Kidney (tissue), 14 donors: ENCODE results near the gene UGCG. TPM values are rescaled to one million over a fixed set of nuclear protein-coding genes. Genes with fewer than 3 reads are reported as not detected.

Experiments
- DNase-seq, 5 donors: peaks; one replicate each; pipeline ENCODE4 v3.0.0-alpha.2; 2013 to 2020
- FAIRE-seq: peaks from 2 replicates; lab custom pipeline; 2012; peaks lifted over from hg19 to GRCh38; lab: Jason Lieb, UNC
- H3K27ac ChIP-seq, 2 donors: one replicate each; pipeline ENCODE4 v1.7.0; 2013; ENCODE audit warnings: low read depth in 2 of 2, low read length in 2 of 2, inconsistent platforms in 1 of 2
- H3K27me3 ChIP-seq: one replicate; pipeline ENCODE4 v1.7.1; 2013; ENCODE audit warnings: low read length, inconsistent platforms; ENCODE audit not compliant: control insufficient read depth, insufficient read depth
- H3K36me3 ChIP-seq, 3 donors: one replicate each; pipeline versions ENCODE4 v1.7.0 to v1.7.1; 2013; ENCODE audit warnings: low read length in 3 of 3, control low read depth in 1 of 3, inconsistent platforms in 1 of 3; ENCODE audit not compliant: insufficient read depth in 3 of 3, control insufficient read depth in 2 of 3
- H3K4me1 ChIP-seq, 3 donors: one replicate each; pipeline versions ENCODE4 v1.7.0 to v1.7.1; 2013; ENCODE audit warnings: low read length in 3 of 3, inconsistent platforms in 1 of 3, low read depth in 1 of 3; ENCODE audit not compliant: control insufficient read depth in 2 of 3, insufficient read depth in 2 of 3
- H3K4me3 ChIP-seq, 3 donors: one replicate each; pipeline versions ENCODE4 v1.7.0 to v1.8.1; 2013; ENCODE audit warnings: low read length in 3 of 3, control low read depth in 1 of 3, inconsistent platforms in 1 of 3
- H3K9ac ChIP-seq, 3 donors: one replicate each; pipeline versions ENCODE4 v1.7.0 to v1.7.1; 2013; ENCODE audit warnings: low read length in 3 of 3, control low read depth in 1 of 3, inconsistent platforms in 1 of 3
- H3K9me3 ChIP-seq, 3 donors: one replicate each; pipeline versions ENCODE4 v1.7.0 to v1.7.1; 2013; ENCODE audit warnings: low read length in 3 of 3, control low read depth in 1 of 3, inconsistent platforms in 1 of 3; ENCODE audit not compliant: control insufficient read depth in 2 of 3, insufficient read depth in 1 of 3
- intact Hi-C: fragments of 100-400 bp; cut with DNase I; formaldehyde crosslinking; loops from one replicate; pipeline ENCODE4 v1.11.1; 2022
- polyA plus RNA-seq: library from polyadenylated mRNA; stranded (reverse); fragments of 350-450 nt; fragmentation: Illumina TruSeq; extraction: RNeasy Lipid Tissue Mini Kit (QIAGEN cat#74804); gene quantifications from one replicate; pipeline ENCODE4 v1.2.3, GENCODE V29; 2014; ENCODE audit warnings: low read depth, low replicate concordance; ENCODE audit not compliant: insufficient read depth
- total RNA-seq: library from RNA; stranded (reverse); fragmentation: NEBNext Ultra II Directional; extraction: Animal tissue kit (Norgen Biotek cat#: 25700); gene quantifications from one replicate; pipeline ENCODE4 v1.2.1, GENCODE V29; 2021
- TF ChIP-seq, protein P1 (sequence below): IDR thresholded peaks from 3 replicates; pipeline ENCODE4 v1.5.1; 2012; ENCODE audit warnings: mild to moderate bottlenecking, moderate library complexity, borderline replicate concordance; ENCODE audit not compliant: insufficient read depth; ENCODE audit errors: extremely low read depth
- donor health status: control.
- donor health status: control.
- donor health status: control.
- donor health status: control.
- donor health status: control.
- donor health status: DM: yes; HTN: yes; CAD: no.
- donor health status: Normal renal cell carcinoma (clear cell type).

Gene UGCG
- total and polyA plus RNA-seq, 2 donors from 2014 or later, result 20.8 to 113 TPM

DNA sequence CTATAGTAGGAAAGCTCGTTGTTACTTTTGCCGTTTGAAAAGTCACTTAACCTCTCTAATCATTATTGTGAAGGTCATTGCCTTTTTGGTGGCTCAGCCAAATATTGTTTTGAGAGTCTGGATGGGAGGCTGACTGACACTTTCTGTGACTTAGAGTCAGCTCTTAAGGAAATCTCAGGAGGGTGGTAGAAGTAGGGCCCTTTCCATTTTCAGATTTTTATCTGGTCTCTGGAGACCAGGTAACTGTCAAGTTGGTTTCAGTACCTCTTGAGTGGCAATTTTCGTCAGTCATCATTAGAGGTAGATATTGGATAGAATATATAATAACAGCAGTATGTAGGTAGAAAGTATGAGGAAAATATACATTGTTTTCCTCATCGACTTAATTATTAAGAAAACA, 23.3 kb downstream of the UGCG start:
- Histone ChIP-seq H3K27me3 (no peaks in the 10 kb centered on the region), H3K4me1 (peaks cover 0 to 10% (median 2%) of the 10 kb centered on the region in 3 donors), H3K9me3 (no peaks in the 10 kb centered on the region), H3K4me3 (no peak overlapping the region), H3K27ac (no peak overlapping the region), H3K36me3 (peaks cover 0 to 3% (median 0%) of the 10 kb centered on the region in 3 donors), H3K9ac (no peak overlapping the region)
- FAIRE-seq (no peak), DNase-seq (no peak)
- intact Hi-C loops, result loop anchor here (10.0 kb wide), 1 partner anchor 155 kb away; no protein-coding TSS in a partner anchor
- TF ChIP-seq, protein P1, sequence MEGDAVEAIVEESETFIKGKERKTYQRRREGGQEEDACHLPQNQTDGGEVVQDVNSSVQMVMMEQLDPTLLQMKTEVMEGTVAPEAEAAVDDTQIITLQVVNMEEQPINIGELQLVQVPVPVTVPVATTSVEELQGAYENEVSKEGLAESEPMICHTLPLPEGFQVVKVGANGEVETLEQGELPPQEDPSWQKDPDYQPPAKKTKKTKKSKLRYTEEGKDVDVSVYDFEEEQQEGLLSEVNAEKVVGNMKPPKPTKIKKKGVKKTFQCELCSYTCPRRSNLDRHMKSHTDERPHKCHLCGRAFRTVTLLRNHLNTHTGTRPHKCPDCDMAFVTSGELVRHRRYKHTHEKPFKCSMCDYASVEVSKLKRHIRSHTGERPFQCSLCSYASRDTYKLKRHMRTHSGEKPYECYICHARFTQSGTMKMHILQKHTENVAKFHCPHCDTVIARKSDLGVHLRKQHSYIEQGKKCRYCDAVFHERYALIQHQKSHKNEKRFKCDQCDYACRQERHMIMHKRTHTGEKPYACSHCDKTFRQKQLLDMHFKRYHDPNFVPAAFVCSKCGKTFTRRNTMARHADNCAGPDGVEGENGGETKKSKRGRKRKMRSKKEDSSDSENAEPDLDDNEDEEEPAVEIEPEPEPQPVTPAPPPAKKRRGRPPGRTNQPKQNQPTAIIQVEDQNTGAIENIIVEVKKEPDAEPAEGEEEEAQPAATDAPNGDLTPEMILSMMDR, result no peak

- FAIRE-seq, result no peak
- Histone ChIP-seq H3K4me1 (peaks cover 0 to 4% (median 0%) of the 10 kb centered on the region in 3 donors), H3K36me3 (peaks cover 0 to 3% (median 0%) of the 10 kb centered on the region in 3 donors), H3K9me3 (no peaks in the 10 kb centered on the region), H3K9ac (no peak overlapping the region), H3K4me3 (no peak overlapping the region), H3K27me3 (no peaks in the 10 kb centered on the region), H3K27ac (no peak overlapping the region)
- DNase-seq, result no peak
- TF ChIP-seq, protein P1, result no peak
- intact Hi-C loops, result loop anchor here (10.0 kb wide), 1 partner anchor 154 kb away; no protein-coding TSS in a partner anchor
These were observed 23.9 kb downstream of the UGCG start for GRCh38 chr9:111920531-111920930.

DNA sequence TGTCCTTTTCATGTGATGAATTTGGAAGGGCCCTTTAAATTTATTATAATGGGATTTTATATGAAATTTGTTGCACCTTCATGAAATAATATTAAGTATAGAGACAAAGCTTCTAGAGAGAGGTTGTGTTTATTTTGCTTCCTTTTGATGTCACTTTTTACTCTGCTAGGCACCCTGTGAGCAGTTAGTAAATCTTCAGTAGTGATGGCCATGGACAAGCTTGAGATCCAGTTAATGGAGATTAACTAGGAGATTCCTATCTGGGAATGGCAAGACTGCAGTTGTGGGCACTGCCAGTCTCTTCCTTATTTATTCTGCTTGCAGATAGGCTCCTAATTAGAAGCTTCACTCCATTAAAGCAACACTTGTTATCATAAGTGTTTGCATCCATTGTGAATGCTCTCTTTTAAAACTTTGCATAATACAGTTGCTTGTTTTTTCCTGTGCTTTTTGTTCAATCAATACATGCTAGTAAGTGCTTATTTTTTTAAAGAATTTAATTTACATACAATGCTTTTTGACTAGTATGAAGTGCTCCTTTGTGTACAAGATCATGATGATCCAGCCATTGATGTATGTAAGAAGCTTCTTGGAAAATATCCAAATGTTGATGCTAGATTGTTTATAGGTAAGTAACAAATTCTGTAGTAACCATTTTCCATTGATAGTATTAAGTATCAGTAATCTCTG, 25.9 kb downstream of the UGCG start:
- TF ChIP-seq, protein P1, result no peak
- H3K27me3 ChIP-seq, result no peaks in the 10 kb centered on the region
- H3K36me3 ChIP-seq, result peaks cover 0 to 7% (median 0%) of the 10 kb centered on the region in 3 donors
- H3K9ac ChIP-seq, result no peak overlapping the region
- intact Hi-C loops, result loop anchor here (10.0 kb wide), 1 partner anchor 152 kb away; no protein-coding TSS in a partner anchor
- FAIRE-seq (no peak), DNase-seq (no peak)
- no peak overlapping the region for H3K27ac ChIP-seq
- peaks cover 0 to 3% (median 3%) of the 10 kb centered on the region in 3 donors for H3K4me1 ChIP-seq
- H3K4me3 ChIP-seq, result no peak overlapping the region
- H3K9me3 ChIP-seq, result no peaks in the 10 kb centered on the region
